GF-D8 (cell line): ENCODE data around the gene PFKFB3.
"Not testable (repeated sequence)": the region's sequence is repeated elsewhere in the genome, so short reads cannot be mapped to it uniquely, and the experiment has no call there.

Experiments used
- DNase-seq: peaks from one replicate; lab custom pipeline; 2025; lab: John Stamatoyannopoulos, UW

Gene PFKFB3

DNA sequence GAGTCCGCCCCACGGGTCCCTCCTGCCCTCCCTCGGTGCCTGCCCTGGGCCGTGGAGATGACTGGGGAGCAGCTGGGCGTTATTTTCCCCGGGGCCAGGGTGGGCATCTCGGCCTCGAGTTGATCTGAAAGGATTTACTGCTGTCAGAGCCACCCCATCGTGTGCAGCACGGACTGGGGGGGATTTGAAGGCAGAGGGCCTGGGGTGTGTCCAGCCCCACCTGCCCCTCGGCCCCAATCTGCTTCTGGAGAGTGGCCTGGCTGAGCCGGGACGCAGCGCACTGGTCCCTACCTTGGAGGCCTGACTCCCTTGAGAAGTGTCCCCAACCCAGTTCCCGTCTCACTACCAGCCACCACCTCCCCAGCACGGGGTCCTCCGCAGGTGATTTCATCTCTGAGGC lies 24.2 kb upstream of the PFKFB3 start:
- DNase-seq = no peak

- no peak for DNase-seq
Observed at GRCh38 chr10:6179078-6179477, 23.7 kb upstream of the PFKFB3 start.

DNA sequence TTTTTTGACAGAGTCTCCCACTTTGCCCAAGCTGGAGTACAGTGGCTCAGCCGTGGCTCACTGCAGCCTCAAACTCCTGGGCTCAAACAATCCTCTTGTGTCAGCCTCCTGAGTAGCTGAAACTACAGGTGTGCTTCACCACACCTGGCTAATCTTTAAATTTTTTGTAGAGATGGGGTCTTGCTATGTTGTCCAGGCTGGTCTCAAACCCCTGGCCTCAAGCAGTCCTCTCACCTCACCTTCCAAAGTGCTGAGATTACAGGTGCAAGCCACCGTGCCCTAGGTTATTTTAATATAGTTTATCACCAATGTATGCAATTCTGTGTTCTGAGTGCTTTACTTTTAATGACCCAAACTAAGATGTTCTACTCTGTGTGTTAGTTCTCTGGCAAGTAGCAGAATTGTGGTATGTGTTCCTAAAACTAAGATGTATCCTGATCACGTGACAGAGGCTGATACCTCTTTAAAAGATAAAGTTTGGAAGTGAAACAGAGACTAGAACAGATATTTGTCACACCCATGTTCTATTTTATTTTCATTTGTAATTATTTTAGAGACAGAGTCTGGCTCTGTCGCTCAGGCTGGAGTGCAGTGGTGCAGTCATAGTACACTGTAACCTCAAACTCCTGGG lies 22.1 kb upstream of the PFKFB3 start:
- no peak for DNase-seq

- no peak for DNase-seq
Observed at GRCh38 chr10:6181249-6181648, 21.5 kb upstream of the PFKFB3 start.

DNA sequence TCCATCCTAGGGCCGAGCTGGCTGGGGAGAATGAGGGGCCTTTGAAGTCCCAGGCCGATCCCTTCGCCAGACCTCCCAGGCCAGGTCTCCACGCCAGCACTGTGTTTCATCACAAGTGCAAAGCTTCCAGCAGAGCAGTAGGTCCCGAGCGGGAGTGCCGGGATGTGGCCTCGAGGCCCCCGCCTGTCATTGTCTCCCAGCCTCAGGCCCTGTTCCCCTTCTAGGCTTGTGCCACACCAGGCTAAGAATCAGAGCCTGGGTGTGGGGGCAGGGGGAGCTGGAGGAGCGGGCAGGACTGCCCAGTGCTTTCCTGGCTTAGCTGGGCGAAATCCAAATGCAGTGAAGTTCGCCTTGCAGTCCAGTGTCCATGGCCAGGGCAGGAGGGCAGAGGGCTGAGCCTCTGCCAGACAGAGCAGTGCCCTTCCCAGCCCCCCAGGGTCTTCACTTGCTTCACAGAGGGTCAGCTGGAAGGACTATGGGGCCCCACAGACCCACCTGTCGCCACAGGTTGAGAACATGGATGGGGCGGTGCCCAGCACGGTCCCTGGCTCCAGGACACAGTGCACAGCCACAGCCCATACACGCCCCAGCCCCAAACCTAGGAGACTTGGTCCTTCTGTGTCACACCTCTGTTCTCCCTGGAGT lies 20.2 kb upstream of the PFKFB3 start:
- no peak for DNase-seq

DNA sequence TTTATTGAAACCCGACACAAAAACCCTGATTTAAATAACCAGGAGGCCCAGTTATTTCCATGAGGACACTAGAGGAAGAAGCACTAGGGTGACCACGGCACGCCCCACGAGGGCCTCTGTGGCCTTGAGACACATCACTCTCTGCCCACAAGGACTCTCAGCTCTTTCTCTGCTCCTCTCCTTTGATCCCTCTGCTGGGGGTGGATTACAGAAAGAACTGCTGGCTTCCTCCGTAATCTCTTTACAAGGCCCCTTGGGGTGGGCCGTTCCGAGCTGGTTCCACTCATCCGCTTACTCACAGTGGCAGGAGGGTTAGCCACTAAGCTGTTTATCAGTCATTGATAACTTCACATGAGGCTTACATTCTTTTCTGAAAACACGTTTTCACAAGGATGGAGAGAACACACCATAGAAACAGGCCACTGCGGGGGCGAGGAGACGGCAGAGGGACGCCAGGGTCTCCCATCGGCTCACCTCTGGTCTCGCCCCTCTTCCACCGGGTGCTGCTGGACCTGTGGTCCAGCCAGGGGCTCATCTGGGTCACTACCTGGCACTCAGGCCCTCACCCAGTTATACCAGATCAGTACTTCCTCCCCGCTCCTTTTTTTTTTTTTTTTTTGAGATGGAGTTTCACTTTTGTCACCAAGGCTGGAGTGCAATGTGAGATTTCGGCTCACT lies 17.6 kb upstream of the PFKFB3 start:
- no peak for DNase-seq

- no peak for DNase-seq
Observed at GRCh38 chr10:6186894-6187256, 15.9 kb upstream of the PFKFB3 start.

GRCh38 chr10:6187278-6187677 lies 15.5 kb upstream of the PFKFB3 start:
- no peak for DNase-seq

- not testable (repeated sequence) for DNase-seq
Observed at GRCh38 chr10:6190033-6190432, 12.7 kb upstream of the PFKFB3 start.

- DNase-seq = no peak
Observed at GRCh38 chr10:6191147-6191546, 11.6 kb upstream of the PFKFB3 start.

DNA sequence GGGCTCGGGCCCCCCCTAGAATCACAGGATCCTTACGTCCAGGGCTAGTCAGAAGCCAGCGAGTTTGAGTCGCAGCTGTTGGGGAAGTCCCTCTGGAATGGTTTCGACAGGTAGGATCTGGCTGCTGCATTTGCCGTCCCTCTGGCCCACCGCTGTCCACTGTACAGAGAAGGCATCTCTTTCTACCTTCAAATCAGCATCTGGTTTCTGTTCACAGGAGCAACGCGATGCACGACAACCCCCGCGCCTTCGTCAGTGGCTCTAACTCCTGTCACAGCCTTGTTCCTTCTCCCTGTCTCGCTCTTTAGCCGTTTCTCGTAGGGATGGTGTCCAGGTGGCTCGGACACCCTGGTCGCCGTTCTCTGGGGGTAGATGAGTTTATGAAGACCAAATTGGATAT lies 11.2 kb upstream of the PFKFB3 start:
- no peak for DNase-seq

DNA sequence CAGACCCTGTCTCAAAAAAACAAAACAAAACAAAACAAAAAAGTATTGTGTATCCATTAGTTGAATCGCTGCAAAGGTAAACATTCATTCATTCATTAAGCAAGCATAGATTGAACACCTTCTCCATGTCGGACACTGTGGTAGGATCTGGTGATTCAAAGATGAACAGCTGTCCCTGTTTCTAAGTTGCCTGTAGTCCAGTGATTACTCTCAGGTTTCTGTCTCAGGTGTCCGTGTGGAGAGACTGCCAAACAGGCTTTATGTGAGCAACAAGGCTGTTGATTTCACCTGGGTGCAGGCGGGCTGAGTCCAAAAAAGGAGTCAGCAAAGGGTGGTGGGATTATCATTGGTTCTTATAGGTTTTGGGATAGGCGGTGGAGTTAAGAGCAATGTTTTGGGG lies 9.4 kb upstream of the PFKFB3 start:
- not testable (repeated sequence) for DNase-seq

- no peak for DNase-seq
Observed at GRCh38 chr10:6194311-6194710, 8.4 kb upstream of the PFKFB3 start.

- DNase-seq = no peak
Observed at GRCh38 chr10:6195376-6195775, 7.4 kb upstream of the PFKFB3 start.

GRCh38 chr10:6195846-6196245 lies 6.9 kb upstream of the PFKFB3 start:
- DNase-seq = no peak

DNA sequence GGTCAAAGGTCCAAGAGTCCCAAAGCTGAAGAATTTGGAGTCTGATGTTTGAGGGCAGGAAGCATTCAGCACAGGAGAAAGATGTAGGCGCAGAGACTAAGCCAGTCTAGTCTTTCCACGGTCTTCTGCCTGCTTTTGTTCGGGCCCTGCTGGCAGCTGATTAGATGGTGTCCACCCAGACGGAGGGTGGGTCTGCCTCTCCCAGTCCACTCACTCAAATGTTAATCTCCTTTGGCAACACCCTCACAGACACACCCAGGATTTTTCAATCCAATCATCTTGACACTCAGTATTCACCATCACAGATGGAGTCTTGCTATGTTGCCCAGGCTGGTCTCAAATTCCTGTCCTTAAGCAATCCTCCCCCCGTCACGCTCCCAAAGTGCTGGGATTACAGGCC lies 6.2 kb upstream of the PFKFB3 start:
- not testable (repeated sequence) for DNase-seq

DNA sequence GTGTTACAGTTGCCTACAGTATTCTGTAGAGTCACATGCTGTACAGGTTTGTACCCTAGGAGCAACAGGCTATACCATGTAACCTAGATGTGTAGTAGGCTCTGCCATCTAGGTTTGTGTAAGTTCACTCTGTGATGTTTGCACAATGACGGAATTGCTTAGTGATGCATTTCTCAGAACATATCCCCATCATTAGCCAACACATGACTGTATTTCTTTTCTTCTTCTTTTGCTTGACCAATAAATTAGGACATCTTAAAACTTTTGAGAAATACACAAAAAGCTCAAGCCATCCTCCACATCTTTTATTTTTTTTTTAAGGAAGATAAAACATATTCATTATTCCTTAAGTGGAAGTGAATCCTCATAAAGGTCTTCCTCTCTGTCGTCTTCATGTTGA lies 5.4 kb upstream of the PFKFB3 start:
- no peak for DNase-seq

GRCh38 chr10:6198171-6198570 lies 4.6 kb upstream of the PFKFB3 start:
- no peak for DNase-seq

- DNase-seq = no peak
Observed at GRCh38 chr10:6199131-6199733, 3.5 kb upstream of the PFKFB3 start.

DNA sequence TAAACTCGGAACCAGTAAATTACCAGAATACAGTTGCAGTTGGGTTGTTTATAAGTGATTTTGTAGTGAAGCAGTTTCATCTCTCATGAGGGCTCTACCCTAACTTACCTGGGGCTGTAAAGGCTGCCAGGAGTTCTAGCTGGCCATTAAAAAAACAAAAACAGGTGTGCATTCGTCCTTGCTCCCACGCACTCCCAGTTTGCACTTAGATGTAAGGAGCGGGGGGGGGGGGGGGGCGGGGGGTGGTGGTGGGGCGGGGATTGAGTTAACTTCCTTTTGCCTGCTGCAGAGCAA lies 2.3 kb upstream of the PFKFB3 start:
- no peak for DNase-seq

GRCh38 chr10:6200734-6201515 lies 1.8 kb upstream of the PFKFB3 start:
- DNase-seq = no peak

DNA sequence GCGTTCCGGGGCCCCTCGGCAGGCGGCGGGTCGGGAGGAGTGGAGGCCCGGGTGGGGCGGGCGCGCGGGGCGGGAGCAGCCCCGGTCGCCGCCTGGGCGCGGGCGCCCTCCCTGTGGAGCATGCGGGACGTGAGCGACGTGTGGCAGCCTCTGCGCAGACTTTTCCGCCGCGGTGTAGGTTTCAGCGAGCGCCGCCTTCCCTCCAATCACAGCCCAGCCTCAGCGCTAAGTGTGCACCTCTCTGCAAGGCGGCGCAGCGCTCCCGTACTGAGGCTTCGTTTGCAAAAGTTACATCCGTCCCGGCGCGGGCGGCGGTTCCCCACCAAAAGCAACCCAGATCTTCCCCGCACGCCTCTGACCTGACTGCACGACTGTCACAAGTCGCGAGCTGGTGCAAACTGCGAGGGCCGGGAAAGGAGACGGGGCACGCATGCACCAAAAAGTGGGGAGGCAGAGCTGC lies 1.2 kb upstream of the PFKFB3 start:
- DNase-seq = no peak
